NCI-H2107 (cell line): ENCODE measurements around the gene LOXL4.

Experiments
- DNase-seq: peaks from one replicate; lab custom pipeline; 2025; lab: John Stamatoyannopoulos, UW

Gene LOXL4

GRCh38 chr10:98264378-98265065, 3.5 kb downstream of the LOXL4 start:
- no peak for DNase-seq

GRCh38 chr10:98263088-98263487, 4.9 kb downstream of the LOXL4 start:
- no peak for DNase-seq

DNA sequence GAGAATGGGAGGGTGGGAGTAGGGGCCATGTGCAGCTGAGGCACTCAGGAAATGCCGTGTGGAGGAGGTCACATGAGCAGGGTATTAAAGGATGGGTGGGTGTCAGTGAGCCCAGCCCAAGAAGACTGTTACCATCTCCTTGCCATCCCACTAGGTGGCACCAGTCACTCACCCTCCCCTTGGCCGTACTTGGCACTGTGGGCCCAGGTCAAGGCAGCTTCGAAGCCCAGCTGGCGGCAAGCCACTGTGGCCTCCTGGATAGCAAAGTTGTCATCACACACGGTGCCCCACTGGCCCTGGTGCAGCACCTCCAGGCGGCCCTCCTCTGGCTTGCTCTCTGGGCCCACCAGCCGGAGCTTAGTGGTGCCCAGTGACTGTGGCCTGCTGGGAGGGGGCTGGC, 5.4 kb downstream of the LOXL4 start:
- no peak for DNase-seq

- no peak for DNase-seq
These were observed 6.3 kb downstream of the LOXL4 start for GRCh38 chr10:98261436-98262277.

GRCh38 chr10:98260752-98261151, 7.2 kb downstream of the LOXL4 start:
- no peak for DNase-seq

- no peak for DNase-seq
These were observed 7.6 kb downstream of the LOXL4 start for GRCh38 chr10:98260350-98260749.

- no peak for DNase-seq
These were observed 8.2 kb downstream of the LOXL4 start for GRCh38 chr10:98259606-98260315.

DNA sequence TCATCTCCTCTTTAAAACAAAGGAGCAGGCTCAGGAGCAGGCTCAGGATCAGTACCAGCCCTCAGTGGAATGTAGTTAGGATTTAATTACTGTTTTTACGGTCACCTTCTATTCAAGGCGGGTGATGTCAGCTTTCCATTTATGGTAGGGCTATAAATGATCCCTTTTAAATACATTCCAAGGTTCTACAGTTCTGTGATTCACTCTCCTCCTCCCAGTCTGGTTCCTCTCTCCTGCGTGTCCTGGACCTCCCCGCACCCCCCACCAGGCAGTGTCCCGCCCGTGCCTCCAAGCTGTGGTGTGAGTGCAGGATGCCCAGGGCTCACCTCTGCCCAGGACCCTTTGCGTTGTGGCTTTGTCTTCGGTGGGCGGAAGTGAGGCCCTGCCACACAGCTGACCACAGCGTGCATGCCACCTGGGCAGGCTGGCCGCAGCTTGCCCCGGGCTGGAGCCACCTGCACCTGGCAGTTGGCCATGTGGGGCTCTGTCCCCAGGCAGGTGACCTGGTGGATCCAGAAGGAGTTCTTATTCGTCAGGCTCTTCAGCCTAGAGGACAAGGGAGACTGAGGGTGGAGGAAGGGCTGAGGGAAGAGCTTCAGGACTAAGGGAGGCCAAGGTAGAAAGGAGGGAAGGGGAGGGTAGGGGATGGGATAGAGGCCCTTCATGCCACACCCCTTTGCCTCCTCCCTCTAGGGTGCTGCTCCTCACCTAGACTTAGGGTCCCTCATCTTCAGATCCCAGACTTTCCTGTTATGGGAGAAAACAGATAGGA, 9.1 kb downstream of the LOXL4 start:
- DNase-seq: no peak

DNA sequence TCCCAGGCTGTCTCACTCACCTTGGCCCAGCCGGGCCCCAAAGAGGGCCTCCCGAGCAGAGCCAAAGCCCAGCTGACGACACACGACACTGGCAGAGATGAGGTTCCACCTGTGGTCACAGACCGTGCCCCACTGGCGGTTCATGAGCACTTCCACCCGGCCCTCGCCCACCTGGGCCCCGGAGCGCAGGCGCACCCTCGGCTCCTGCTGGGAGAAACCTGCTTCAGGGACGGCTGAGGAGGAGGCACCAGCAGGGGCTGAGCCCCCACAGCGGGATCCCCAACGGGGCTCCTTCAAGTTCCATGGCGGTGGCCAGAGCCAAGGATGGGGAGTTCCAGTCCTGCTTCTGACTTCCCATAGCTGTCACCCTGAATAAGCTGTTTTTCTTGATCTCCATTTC, 10.0 kb downstream of the LOXL4 start:
- no peak for DNase-seq

DNA sequence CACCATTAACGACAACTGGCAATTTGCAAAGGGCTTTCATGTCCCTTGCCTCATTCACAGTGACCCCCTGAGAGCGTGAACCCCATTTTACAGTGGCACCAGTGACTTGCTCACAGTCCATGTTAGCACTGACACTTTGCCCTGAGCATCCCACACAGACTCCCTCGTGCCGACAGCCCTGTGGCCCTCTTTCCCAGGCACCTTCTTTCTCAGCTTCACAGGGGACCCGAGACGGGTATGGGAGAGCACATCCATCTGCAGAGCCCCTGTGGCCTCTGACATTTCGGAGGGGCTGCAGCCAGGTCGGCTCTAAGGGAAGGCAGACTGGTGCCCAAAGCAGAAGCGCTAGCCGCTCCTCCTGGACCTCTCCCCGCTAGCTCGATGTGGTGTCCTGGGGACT, 10.8 kb downstream of the LOXL4 start:
- no peak for DNase-seq

- no peak for DNase-seq
These were observed 11.3 kb downstream of the LOXL4 start for GRCh38 chr10:98256692-98257091.

GRCh38 chr10:98255146-98255877, 12.7 kb downstream of the LOXL4 start:
- no peak for DNase-seq

- DNase-seq: no peak
These were observed 13.6 kb downstream of the LOXL4 start for GRCh38 chr10:98254234-98254974.

DNA sequence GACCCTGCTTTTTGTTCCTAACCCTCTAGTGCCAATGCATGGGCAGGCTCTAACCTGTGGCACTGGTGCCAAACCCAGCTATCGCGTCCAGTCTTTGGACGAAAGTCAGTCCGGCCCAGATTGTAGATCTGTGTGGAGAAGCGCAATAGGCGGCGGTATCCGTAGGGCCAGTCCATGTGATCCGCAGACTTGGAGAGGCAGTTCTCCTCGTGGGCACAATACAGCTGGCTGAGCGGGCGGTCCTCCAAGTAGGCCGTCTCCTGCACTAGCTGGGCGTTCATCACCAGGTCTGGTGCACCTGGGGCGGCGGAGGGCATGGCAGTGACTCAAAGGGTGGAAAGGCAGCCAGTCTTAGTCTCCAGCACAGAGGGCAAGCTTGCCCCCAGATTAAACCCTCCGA, 14.5 kb downstream of the LOXL4 start:
- DNase-seq: no peak

- DNase-seq: no peak
These were observed 15.5 kb downstream of the LOXL4 start for GRCh38 chr10:98252464-98252863.

GRCh38 chr10:98251399-98251798, 16.6 kb downstream of the LOXL4 start:
- no peak for DNase-seq

- DNase-seq: no peak
These were observed 18.9 kb downstream of the LOXL4 start for GRCh38 chr10:98249134-98249533.

GRCh38 chr10:98248018-98248417, 20.0 kb downstream of the LOXL4 start:
- no peak for DNase-seq

GRCh38 chr10:98246911-98247805, 20.8 kb downstream of the LOXL4 start:
- no peak for DNase-seq

- no peak for DNase-seq
These were observed 23.4 kb downstream of the LOXL4 start for GRCh38 chr10:98244586-98244985.
